ENCODE measurements around the gene CKAP2L. TPM values are rescaled to one million over a fixed set of nuclear protein-coding genes. Genes with fewer than 3 reads are reported as not detected.

The CKAP2L gene
- total RNA-seq, 1 experiment from 2014 or later, result 20.7 TPM

DNA sequence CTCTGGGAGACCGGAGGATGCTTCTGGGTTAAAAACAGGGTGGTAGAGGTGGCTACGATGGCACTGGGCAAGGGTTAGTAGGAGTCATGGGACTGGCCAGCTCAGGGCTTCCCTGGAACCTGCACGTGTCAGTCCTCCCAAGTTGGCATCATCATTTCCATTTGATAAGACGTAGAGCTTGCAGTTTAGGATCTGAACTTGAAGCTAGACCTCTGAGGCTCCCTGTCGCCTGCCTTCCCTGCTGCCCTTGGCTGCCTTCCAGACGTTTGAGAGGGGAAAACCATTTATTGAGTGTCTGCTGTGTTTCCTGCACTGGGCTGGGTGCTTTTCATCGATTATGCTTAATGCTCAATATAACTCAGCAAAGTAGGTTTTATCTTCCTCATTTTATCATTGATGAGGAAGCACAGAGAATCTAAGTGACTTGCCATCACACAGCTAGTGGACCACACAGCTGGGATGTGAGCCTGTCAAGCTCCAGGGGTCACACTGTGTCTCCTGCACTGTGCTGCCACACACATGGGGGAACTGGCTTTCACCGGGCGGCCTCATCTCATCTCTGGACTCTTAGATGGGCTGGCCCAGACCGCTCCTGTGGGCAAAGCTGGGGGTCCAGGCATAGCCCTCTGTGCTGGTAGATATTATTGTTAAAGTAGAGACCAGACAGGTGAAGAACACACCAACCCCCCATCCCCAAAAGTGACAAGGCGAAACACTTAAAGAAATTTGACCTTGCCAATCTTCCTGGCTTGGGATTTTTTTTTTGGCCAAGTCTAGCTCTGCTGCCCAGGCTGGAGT, 35.8 kb downstream of the CKAP2L start:
- no peak for TF ChIP-seq EZH2 (IDR thresholded peaks at IDR 0.05; ENCODE audit: low read length, unreplicated experiment)
- no peak for TF ChIP-seq EZH2phosphoT487 (IDR thresholded peaks at IDR 0.05; ENCODE audit: borderline replicate concordance, low read length)
- TF ChIP-seq CTCF (conservative IDR thresholded peaks at IDR 0.05; ENCODE audit: low read depth, low read length), result no peak
- DNase-seq, result no peak
- ChIA-PET CTCF (interaction anchor here (0.5 to 0.7 kb wide), 2 partner anchors 84 to 213 kb away, joined by 3 read pairs; no protein-coding TSS in a partner anchor), POLR2A (ENCODE audit: unreplicated experiment) (no interaction called here)
- H3K9me2 ChIP-seq (replicated peaks; ENCODE audit: low read length), result no peaks in the 10 kb centered on the region
- H3K9me3 ChIP-seq (ENCODE audit: low read length), result no peaks in the 10 kb centered on the region
- H3K9ac ChIP-seq (ENCODE audit: low read length), result no peak overlapping the region
- H3K27me3 ChIP-seq (ENCODE audit: low read length), result no peaks in the 10 kb centered on the region
- no peak overlapping the region for H2AFZ ChIP-seq (ENCODE audit: low read length)
- intact Hi-C loops (cut with micrococcal nuclease), result loop anchor here (5.0 kb wide), 3 partner anchors 36 to 86 kb away; no protein-coding TSS in a partner anchor
- BruUV-seq (replicated peaks), result no TSS peak
- H3K27ac ChIP-seq (ENCODE audit: low read length), result no peak overlapping the region
- H3K4me3 ChIP-seq (ENCODE audit: low read length), result no peak overlapping the region
- H3K4me2 ChIP-seq (ENCODE audit: low read length), result no peak overlapping the region
- H3K36me3 ChIP-seq (ENCODE audit: low read depth, low read length), result no peaks in the 10 kb centered on the region
- no peaks in the 10 kb centered on the region for H3K79me2 ChIP-seq (ENCODE audit: low read length)
- H3K4me1 ChIP-seq (ENCODE audit: insufficient read depth, low read length), result peaks cover 16% of the 10 kb centered on the region
- H4K20me1 ChIP-seq (ENCODE audit: low read length), result no peaks in the 10 kb centered on the region
- no peaks in the 10 kb centered on the region for H3F3A ChIP-seq (ENCODE audit: low read length, unreplicated experiment)
- no peak for ATAC-seq

- no peak overlapping the region for H2AFZ ChIP-seq (ENCODE audit: low read length)
- H3K27me3 ChIP-seq (ENCODE audit: low read length), result no peaks in the 10 kb centered on the region
- no peaks in the 10 kb centered on the region for H3K9me2 ChIP-seq (replicated peaks; ENCODE audit: low read length)
- ChIA-PET POLR2A (ENCODE audit: unreplicated experiment) (no interaction called here), CTCF (interaction anchor here (0.5 to 0.7 kb wide), 2 partner anchors 85 to 101 kb away, joined by 3 read pairs; no protein-coding TSS in a partner anchor)
- intact Hi-C loops (cut with micrococcal nuclease), result loop anchor here (5.0 kb wide), 3 partner anchors 36 to 86 kb away; no protein-coding TSS in a partner anchor
- no peak for DNase-seq
- H3F3A ChIP-seq (ENCODE audit: low read length, unreplicated experiment), result no peaks in the 10 kb centered on the region
- H3K27ac ChIP-seq (ENCODE audit: low read length), result no peak overlapping the region
- TF ChIP-seq EZH2phosphoT487 (IDR thresholded peaks at IDR 0.05; ENCODE audit: borderline replicate concordance, low read length) (no peak), CTCF (conservative IDR thresholded peaks at IDR 0.05; ENCODE audit: low read depth, low read length) (no peak), EZH2 (IDR thresholded peaks at IDR 0.05; ENCODE audit: low read length, unreplicated experiment) (no peak)
- H4K20me1 ChIP-seq (ENCODE audit: low read length), result no peaks in the 10 kb centered on the region
- H3K4me1 ChIP-seq (ENCODE audit: insufficient read depth, low read length), result peaks cover 16% of the 10 kb centered on the region
- no peaks in the 10 kb centered on the region for H3K36me3 ChIP-seq (ENCODE audit: low read depth, low read length)
- no peak overlapping the region for H3K4me3 ChIP-seq (ENCODE audit: low read length)
- no peak overlapping the region for H3K4me2 ChIP-seq (ENCODE audit: low read length)
- no peak for ATAC-seq
- H3K9me3 ChIP-seq (ENCODE audit: low read length), result no peaks in the 10 kb centered on the region
- no peak overlapping the region for H3K9ac ChIP-seq (ENCODE audit: low read length)
- no TSS peak for BruUV-seq (replicated peaks)
- no peaks in the 10 kb centered on the region for H3K79me2 ChIP-seq (ENCODE audit: low read length)
These were observed 36.4 kb downstream of the CKAP2L start for GRCh38 chr2:112728029-112728362.

All from PC-3 (cell line).